ENCODE measurements around the gene RAET1E.

Gene RAET1E

GRCh38 chr6:149884215-149884614 lies 13.7 kb downstream of the RAET1E start:
- Histone ChIP-seq H3K4me1 (ENCODE audit: control insufficient read depth in 5 of 5, insufficient read depth in 5 of 5, low read length in 5 of 5) (peaks cover 0 to 15% (median 11%) of the 10 kb centered on the region in 5 donors), H3K27me3 (ENCODE audit: control insufficient read depth in 5 of 5, insufficient read depth in 4 of 5, low read length in 5 of 5) (no peaks in the 10 kb centered on the region), H3K27ac (ENCODE audit: low read depth, low read length) (no peak overlapping the region), H3K9me3 (ENCODE audit: control insufficient read depth in 5 of 5, low read length in 5 of 5) (no peaks in the 10 kb centered on the region), H3K4me3 (ENCODE audit: low read depth in 1 of 5, low read length in 5 of 5) (peak overlapping the region in 1 of 5 donors; percentile 24), H3K36me3 (ENCODE audit: control insufficient read depth in 5 of 5, insufficient read depth in 5 of 5, low read length in 5 of 5) (no peaks in the 10 kb centered on the region), H3K9ac (ENCODE audit: low read length in 5 of 5) (peak overlapping the region in 1 of 5 donors; percentile 27)

- Histone ChIP-seq H3K4me3 (ENCODE audit: low read depth in 1 of 5, low read length in 5 of 5) (no peak overlapping the region), H3K27me3 (ENCODE audit: control insufficient read depth in 5 of 5, insufficient read depth in 4 of 5, low read length in 5 of 5) (no peaks in the 10 kb centered on the region), H3K4me1 (ENCODE audit: control insufficient read depth in 5 of 5, insufficient read depth in 5 of 5, low read length in 5 of 5) (peaks cover 0 to 11% (median 8%) of the 10 kb centered on the region in 5 donors), H3K9me3 (ENCODE audit: control insufficient read depth in 5 of 5, low read length in 5 of 5) (no peaks in the 10 kb centered on the region), H3K36me3 (ENCODE audit: control insufficient read depth in 5 of 5, insufficient read depth in 5 of 5, low read length in 5 of 5) (no peaks in the 10 kb centered on the region), H3K27ac (ENCODE audit: low read depth, low read length) (no peak overlapping the region), H3K9ac (ENCODE audit: low read length in 5 of 5) (no peak overlapping the region)
These were observed 16.1 kb downstream of the RAET1E start for GRCh38 chr6:149881860-149882259.

GRCh38 chr6:149881066-149881766 lies 16.7 kb downstream of the RAET1E start:
- Histone ChIP-seq H3K36me3 (ENCODE audit: control insufficient read depth in 5 of 5, insufficient read depth in 5 of 5, low read length in 5 of 5) (no peaks in the 10 kb centered on the region), H3K9me3 (ENCODE audit: control insufficient read depth in 5 of 5, low read length in 5 of 5) (no peaks in the 10 kb centered on the region), H3K27ac (ENCODE audit: low read depth, low read length) (no peak overlapping the region), H3K27me3 (ENCODE audit: control insufficient read depth in 5 of 5, insufficient read depth in 4 of 5, low read length in 5 of 5) (no peaks in the 10 kb centered on the region), H3K4me1 (ENCODE audit: control insufficient read depth in 5 of 5, insufficient read depth in 5 of 5, low read length in 5 of 5) (peaks cover 0 to 11% (median 8%) of the 10 kb centered on the region in 5 donors), H3K4me3 (ENCODE audit: low read depth in 1 of 5, low read length in 5 of 5) (no peak overlapping the region), H3K9ac (ENCODE audit: low read length in 5 of 5) (no peak overlapping the region)

DNA sequence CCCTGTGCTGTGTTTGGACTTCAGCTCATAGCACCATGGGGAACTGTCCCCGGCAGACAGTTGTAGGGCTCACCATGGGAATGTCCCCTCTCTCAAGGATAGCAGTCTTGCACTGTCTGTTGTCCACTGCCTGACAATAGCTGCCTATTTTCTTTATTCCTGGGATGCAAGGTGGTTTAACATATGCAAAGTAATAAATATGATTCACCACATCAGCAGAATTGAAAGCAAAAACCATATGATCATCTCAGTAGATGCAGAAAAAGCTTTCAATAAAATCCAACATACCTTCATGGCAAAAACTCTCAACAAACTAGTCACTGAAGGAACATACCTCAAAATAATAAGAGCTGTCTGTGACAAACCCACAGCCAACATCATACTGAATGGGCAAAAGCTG lies 20.3 kb downstream of the RAET1E start:
- Histone ChIP-seq H3K27ac (ENCODE audit: low read depth, low read length) (no peak overlapping the region), H3K36me3 (ENCODE audit: control insufficient read depth in 5 of 5, insufficient read depth in 5 of 5, low read length in 5 of 5) (no peaks in the 10 kb centered on the region), H3K9ac (ENCODE audit: low read length in 5 of 5) (no peak overlapping the region), H3K27me3 (ENCODE audit: control insufficient read depth in 5 of 5, insufficient read depth in 4 of 5, low read length in 5 of 5) (no peaks in the 10 kb centered on the region), H3K4me1 (ENCODE audit: control insufficient read depth in 5 of 5, insufficient read depth in 5 of 5, low read length in 5 of 5) (peaks cover 0 to 3% (median 0%) of the 10 kb centered on the region in 5 donors), H3K4me3 (ENCODE audit: low read depth in 1 of 5, low read length in 5 of 5) (no peak overlapping the region), H3K9me3 (ENCODE audit: control insufficient read depth in 5 of 5, low read length in 5 of 5) (no peaks in the 10 kb centered on the region)

- Histone ChIP-seq H3K27ac (ENCODE audit: low read depth, low read length) (no peak overlapping the region), H3K36me3 (ENCODE audit: control insufficient read depth in 5 of 5, insufficient read depth in 5 of 5, low read length in 5 of 5) (no peaks in the 10 kb centered on the region), H3K9ac (ENCODE audit: low read length in 5 of 5) (no peak overlapping the region), H3K4me3 (ENCODE audit: low read depth in 1 of 5, low read length in 5 of 5) (no peak overlapping the region), H3K9me3 (ENCODE audit: control insufficient read depth in 5 of 5, low read length in 5 of 5) (peaks cover 0 to 3% (median 0%) of the 10 kb centered on the region in 5 donors), H3K27me3 (ENCODE audit: control insufficient read depth in 5 of 5, insufficient read depth in 4 of 5, low read length in 5 of 5) (no peaks in the 10 kb centered on the region), H3K4me1 (ENCODE audit: control insufficient read depth in 5 of 5, insufficient read depth in 5 of 5, low read length in 5 of 5) (peaks cover 0 to under 1% (median 0%) of the 10 kb centered on the region in 5 donors)
These were observed 21.5 kb downstream of the RAET1E start for GRCh38 chr6:149876241-149876933.

GRCh38 chr6:149872233-149872632 lies 25.7 kb downstream of the RAET1E start:
- Histone ChIP-seq H3K9me3 (ENCODE audit: control insufficient read depth in 5 of 5, low read length in 5 of 5) (peaks cover 0 to 3% (median 0%) of the 10 kb centered on the region in 5 donors), H3K4me3 (ENCODE audit: low read depth in 1 of 5, low read length in 5 of 5) (no peak overlapping the region), H3K9ac (ENCODE audit: low read length in 5 of 5) (no peak overlapping the region), H3K27ac (ENCODE audit: low read depth, low read length) (no peak overlapping the region), H3K36me3 (ENCODE audit: control insufficient read depth in 5 of 5, insufficient read depth in 5 of 5, low read length in 5 of 5) (no peaks in the 10 kb centered on the region), H3K27me3 (ENCODE audit: control insufficient read depth in 5 of 5, insufficient read depth in 4 of 5, low read length in 5 of 5) (no peaks in the 10 kb centered on the region), H3K4me1 (ENCODE audit: control insufficient read depth in 5 of 5, insufficient read depth in 5 of 5, low read length in 5 of 5) (peaks cover 0 to 8% (median 0%) of the 10 kb centered on the region in 5 donors)

DNA sequence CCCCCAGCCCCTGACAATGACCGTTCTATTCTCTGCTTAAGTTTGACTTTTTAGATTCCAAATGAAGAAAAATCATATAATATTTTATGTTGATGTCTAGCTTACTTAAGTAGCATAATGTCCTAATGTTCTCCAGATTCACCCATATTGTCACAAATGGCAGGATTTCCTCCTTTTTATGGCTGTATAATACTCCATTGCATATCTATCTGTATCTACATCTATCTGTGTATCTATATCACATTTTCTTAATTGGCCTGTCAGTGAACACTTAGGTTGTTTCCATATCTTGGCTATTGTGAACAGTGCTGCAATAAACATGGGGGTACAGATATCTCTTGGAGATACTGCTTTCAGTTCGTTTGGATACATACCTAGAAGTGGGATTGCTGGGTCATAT lies 26.7 kb downstream of the RAET1E start:
- H3K4me1 ChIP-seq (ENCODE audit: control insufficient read depth in 5 of 5, insufficient read depth in 5 of 5, low read length in 5 of 5) = peaks cover 0 to 8% (median 0%) of the 10 kb centered on the region in 5 donors
- H3K27me3 ChIP-seq (ENCODE audit: control insufficient read depth in 5 of 5, insufficient read depth in 4 of 5, low read length in 5 of 5) = no peaks in the 10 kb centered on the region
- H3K36me3 ChIP-seq (ENCODE audit: control insufficient read depth in 5 of 5, insufficient read depth in 5 of 5, low read length in 5 of 5) = no peaks in the 10 kb centered on the region
- H3K9ac ChIP-seq (ENCODE audit: low read length in 5 of 5) = no peak overlapping the region
- H3K9me3 ChIP-seq (ENCODE audit: control insufficient read depth in 5 of 5, low read length in 5 of 5) = peaks cover 0 to 3% (median 0%) of the 10 kb centered on the region in 5 donors
- no peak overlapping the region for H3K27ac ChIP-seq (ENCODE audit: low read depth, low read length)
- H3K4me3 ChIP-seq (ENCODE audit: low read depth in 1 of 5, low read length in 5 of 5) = no peak overlapping the region

DNA sequence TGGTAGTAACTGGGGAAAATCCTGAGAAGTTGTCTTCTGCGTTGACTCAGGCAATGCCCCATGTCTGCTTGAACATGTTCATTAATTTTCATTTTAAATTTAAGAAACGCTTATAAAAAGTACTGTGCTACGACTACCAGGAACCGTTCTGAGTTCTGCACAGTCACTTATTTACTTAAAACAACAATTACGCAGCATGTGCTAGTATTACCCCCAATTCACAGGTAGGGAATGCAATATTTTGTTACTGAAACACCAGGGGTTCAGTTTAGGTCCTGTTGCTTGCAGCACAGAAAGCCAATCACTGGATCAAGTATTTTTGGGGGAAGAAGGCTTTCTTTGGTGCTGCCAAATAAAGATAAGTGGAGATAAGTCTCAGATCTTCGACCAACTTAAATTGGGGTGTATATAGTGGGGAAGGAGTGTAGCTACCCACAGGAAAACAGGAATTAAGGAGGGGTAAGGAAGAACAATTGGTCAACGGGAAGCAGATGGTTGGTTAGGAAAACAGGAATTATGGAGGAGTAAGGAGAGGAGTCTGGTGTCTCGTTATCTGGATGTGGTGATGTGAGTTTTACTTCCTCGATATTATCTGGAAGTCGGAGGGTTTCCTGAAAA lies 28.5 kb downstream of the RAET1E start:
- peaks cover 0 to 3% (median 0%) of the 10 kb centered on the region in 5 donors for H3K9me3 ChIP-seq (ENCODE audit: control insufficient read depth in 5 of 5, low read length in 5 of 5)
- H3K36me3 ChIP-seq (ENCODE audit: control insufficient read depth in 5 of 5, insufficient read depth in 5 of 5, low read length in 5 of 5) = no peaks in the 10 kb centered on the region
- peaks cover 0 to 15% (median 10%) of the 10 kb centered on the region in 5 donors for H3K4me1 ChIP-seq (ENCODE audit: control insufficient read depth in 5 of 5, insufficient read depth in 5 of 5, low read length in 5 of 5)

DNA sequence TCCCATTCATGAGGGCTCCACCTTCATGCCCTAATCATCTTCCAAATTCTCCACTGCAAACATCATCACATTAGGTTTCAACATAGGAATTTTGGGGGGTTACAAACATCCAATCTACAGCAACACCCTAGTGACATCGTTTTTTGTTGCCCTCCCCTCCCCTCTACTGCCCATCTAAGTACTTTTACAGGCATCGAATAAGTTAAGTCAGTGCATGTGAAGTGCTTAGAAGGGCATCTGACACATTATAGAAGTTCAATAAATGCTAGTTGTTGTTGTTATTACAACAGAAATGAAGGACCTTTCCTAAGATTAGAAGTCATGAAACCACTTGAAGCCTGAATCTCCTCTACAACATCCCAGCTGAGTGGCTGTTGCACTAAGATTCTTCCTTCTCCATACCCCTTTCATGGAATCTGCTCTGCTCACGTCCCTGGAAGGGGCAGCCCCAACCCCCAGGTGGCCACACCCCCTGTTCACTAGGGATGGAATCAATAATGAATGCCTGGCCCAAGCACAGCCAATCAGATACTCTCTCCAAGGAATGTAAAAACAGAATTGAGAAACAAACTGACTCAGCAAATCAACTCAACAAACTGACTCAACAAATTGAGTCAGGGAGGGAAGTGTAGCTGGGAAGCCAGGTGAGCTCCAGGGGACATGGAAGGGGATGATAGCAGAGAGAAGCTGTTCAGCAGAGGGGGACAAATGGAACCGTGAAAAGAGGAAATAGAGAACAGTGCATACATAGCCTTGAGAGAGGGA lies 29.9 kb downstream of the RAET1E start:
- H3K27ac ChIP-seq (ENCODE audit: low read depth, low read length) = no peak overlapping the region
- H3K4me3 ChIP-seq (ENCODE audit: low read depth in 1 of 5, low read length in 5 of 5) = no peak overlapping the region
- peaks cover 0 to 3% (median 0%) of the 10 kb centered on the region in 5 donors for H3K9me3 ChIP-seq (ENCODE audit: control insufficient read depth in 5 of 5, low read length in 5 of 5)
- no peak overlapping the region for H3K9ac ChIP-seq (ENCODE audit: low read length in 5 of 5)
- H3K4me1 ChIP-seq (ENCODE audit: control insufficient read depth in 5 of 5, insufficient read depth in 5 of 5, low read length in 5 of 5) = peaks cover 0 to 19% (median 12%) of the 10 kb centered on the region in 5 donors
- H3K27me3 ChIP-seq (ENCODE audit: control insufficient read depth in 5 of 5, insufficient read depth in 4 of 5, low read length in 5 of 5) = no peaks in the 10 kb centered on the region
- H3K36me3 ChIP-seq (ENCODE audit: control insufficient read depth in 5 of 5, insufficient read depth in 5 of 5, low read length in 5 of 5) = no peaks in the 10 kb centered on the region

More for the DNA sequence above, 28.5 kb downstream of the RAET1E start:
- H3K27me3 ChIP-seq (ENCODE audit: control insufficient read depth in 5 of 5, insufficient read depth in 4 of 5, low read length in 5 of 5) = no peaks in the 10 kb centered on the region
- no peak overlapping the region for H3K4me3 ChIP-seq (ENCODE audit: low read depth in 1 of 5, low read length in 5 of 5)
- H3K9ac ChIP-seq (ENCODE audit: low read length in 5 of 5) = no peak overlapping the region
- H3K27ac ChIP-seq (ENCODE audit: low read depth, low read length) = no peak overlapping the region

Measured in subcutaneous abdominal adipose tissue (tissue), 5 donors.